A549 (cell line): ENCODE data around the gene PFDN6. TPM values are rescaled to one million over a fixed set of nuclear protein-coding genes. Genes with fewer than 3 reads are reported as not detected.
A peak's percentile ranks its signal among the peaks of the same experiment; 100 is the strongest.

Experiments used
- ATAC-seq, 2 experiments: fragments of 200-7000 bp in 1 of 2; fragments of >200 bp in 1 of 2; cut with Nextera tagmentation in 1 of 2; cut with Tn5 transposase in 1 of 2; 3 replicates each; pipeline versions ENCODE4 v1.8.0 to v1.9.1; 2018 to 2020; ENCODE audit warnings: mild to moderate bottlenecking in 1 of 2, moderate library complexity in 1 of 2
- CTCF ChIA-PET: fragments of 300-600 bp; sonication (Branson Sonifier 250); formaldehyde crosslinking; extraction: SDS; loops from one replicate; lab custom pipeline; 2021; ENCODE audit warnings: antibody characterized with exemption, inconsistent platforms; lab: Yijun Ruan, JAX
- POLR2A ChIA-PET: fragments of 350-600 bp; formaldehyde crosslinking; extraction: SDS; loops from one replicate; lab custom pipeline; 2021; ENCODE audit warnings: antibody characterized with exemption, inconsistent platforms; lab: Yijun Ruan, JAX
- DNase-seq, 2 experiments: peaks; one replicate each; pipeline versions ENCODE4 v3.0.0 to v3.0.0-alpha.2; 2011 to 2016; ENCODE audit warnings: low read depth in 1 of 2, low spot score in 1 of 2
- FAIRE-seq: peaks from 2 replicates; lab custom pipeline; 2011; peaks lifted over from hg19 to GRCh38; lab: Jason Lieb, UNC
- H3K27ac ChIP-seq, 2 experiments: fragments of >200 bp; sonication (Bioruptor Twin); formaldehyde crosslinking; 3 replicates each; pipeline ENCODE4 v1.5.1; 2016 to 2017
- H3K4me1 ChIP-seq: fragments of >200 bp; sonication (Bioruptor Twin); formaldehyde crosslinking; 3 replicates; pipeline ENCODE4 v1.6.1; 2016
- H3K4me2 ChIP-seq: fragments of >200 bp; sonication (Bioruptor Twin); formaldehyde crosslinking; 3 replicates; pipeline ENCODE4 v1.6.1; 2016
- H3K4me3 ChIP-seq: fragments of >200 bp; sonication (Bioruptor Twin); formaldehyde crosslinking; 3 replicates; pipeline ENCODE4 v1.5.1; 2016
- H3K9me3 ChIP-seq: fragments of >200 bp; sonication (Bioruptor Twin); formaldehyde crosslinking; 3 replicates; pipeline ENCODE4 v1.6.1; 2016
- BHLHE40 ChIP-seq: IDR thresholded peaks from 2 replicates; pipeline ENCODE4 v1.6.1; 2012; ENCODE audit warnings: low read depth, low read length, inconsistent platforms
- CBX2 ChIP-seq: fragments of 200-600 bp; sonication (generic); IDR thresholded peaks from 2 replicates; pipeline ENCODE4 v1.6.1; 2016; ENCODE audit warnings: low read depth, mild to moderate bottlenecking, borderline replicate concordance
- CHD2 ChIP-seq: fragments of 150-350 bp; IDR thresholded peaks from 2 replicates; pipeline ENCODE4 v1.6.1; 2014; ENCODE audit warnings: low read length; ENCODE audit not compliant: partially characterized antibody
- CHD4 ChIP-seq: fragments of 200-600 bp; sonication (generic); IDR thresholded peaks from 2 replicates; pipeline ENCODE4 v1.6.1; 2016; ENCODE audit warnings: antibody characterized with exemption, mild to moderate bottlenecking, borderline replicate concordance
- EHF ChIP-seq: fragments of 250-450 bp; sonication (Bioruptor Pico); IDR thresholded peaks from 2 replicates; pipeline ENCODE4 v1.5.0; 2020; ENCODE audit warnings: mild to moderate bottlenecking
- EHMT2 ChIP-seq: fragments of 200-600 bp; sonication (generic); IDR thresholded peaks from 2 replicates; pipeline ENCODE4 v1.6.1; 2016; ENCODE audit warnings: antibody characterized with exemption, low read depth, mild to moderate bottlenecking, moderate library complexity
- ESRRA ChIP-seq: fragments of 150-350 bp; IDR thresholded peaks from 2 replicates; pipeline ENCODE4 v1.6.1; 2014; ENCODE audit warnings: mild to moderate bottlenecking, low read length, borderline replicate concordance
- FOSB ChIP-seq: fragments of 250-450 bp; sonication (Bioruptor Pico); IDR thresholded peaks from 2 replicates; pipeline ENCODE4 v1.5.0; 2020; ENCODE audit warnings: mild to moderate bottlenecking, moderate library complexity
- FOXS1 ChIP-seq: fragments of 250-450 bp; sonication (Bioruptor Pico); IDR thresholded peaks from 2 replicates; pipeline ENCODE4 v1.5.0; 2020; ENCODE audit warnings: mild to moderate bottlenecking, moderate library complexity
- GATA3 ChIP-seq: IDR thresholded peaks from 2 replicates; pipeline ENCODE4 v1.6.1; 2012; ENCODE audit warnings: borderline replicate concordance
- HOXB5 ChIP-seq: fragments of 250-450 bp; sonication (Bioruptor Pico); IDR thresholded peaks from 2 replicates; pipeline ENCODE4 v1.5.0; 2020; ENCODE audit warnings: mild to moderate bottlenecking, moderate library complexity
- JUN ChIP-seq, 2 experiments: fragments of >200 bp; sonication (Bioruptor Twin); formaldehyde crosslinking; IDR thresholded peaks; 2 replicates in 1 of 2; 3 replicates in 1 of 2; pipeline ENCODE4 v1.6.1; 2016 to 2017
- KDM1A ChIP-seq: fragments of 200-600 bp; sonication (generic); IDR thresholded peaks from 2 replicates; pipeline ENCODE4 v1.6.1; 2016; ENCODE audit warnings: low read depth, mild to moderate bottlenecking
- KDM5A ChIP-seq: fragments of 200-600 bp; sonication (generic); IDR thresholded peaks from 2 replicates; pipeline ENCODE4 v1.6.1; 2016; ENCODE audit warnings: antibody characterized with exemption, mild to moderate bottlenecking
- MYC ChIP-seq: IDR thresholded peaks from 2 replicates; pipeline ENCODE4 v1.6.1; 2012; ENCODE audit warnings: mild to moderate bottlenecking, inconsistent platforms, low read length, improper control_type of control experiment, borderline replicate concordance
- NFE2L2 ChIP-seq: fragments of 150-350 bp; conservative IDR thresholded peaks from 2 replicates; pipeline ENCODE4 v1.6.1; 2014; ENCODE audit warnings: low read length
- POLR2A ChIP-seq: IDR thresholded peaks from 2 replicates; pipeline ENCODE4 v1.6.1; 2012; ENCODE audit warnings: mild to moderate bottlenecking, low read length
- POLR2AphosphoS2 ChIP-seq: conservative IDR thresholded peaks from 2 replicates; pipeline ENCODE4 v1.6.1; 2012; ENCODE audit warnings: low read length, improper control_type of control experiment, inconsistent platforms
- RCOR1 ChIP-seq: fragments of 150-350 bp; IDR thresholded peaks from 2 replicates; pipeline ENCODE4 v1.6.1; 2014; ENCODE audit warnings: antibody characterized with exemption, low read length, low read depth
- SMC3 ChIP-seq: fragments of >200 bp; sonication (Bioruptor Twin); formaldehyde crosslinking; IDR thresholded peaks from 3 replicates; pipeline ENCODE4 v1.6.1; 2018; ENCODE audit warnings: inconsistent platforms
- TP53 ChIP-seq: fragments of 250-450 bp; sonication (Bioruptor Pico); IDR thresholded peaks from 2 replicates; pipeline ENCODE4 v1.5.0; 2021; ENCODE audit warnings: mild to moderate bottlenecking, moderate library complexity
- ZC3H11A ChIP-seq: fragments of 450-650 bp; IDR thresholded peaks from 2 replicates; pipeline ENCODE4 v1.6.1; 2014; ENCODE audit warnings: antibody characterized with exemption, mild to moderate bottlenecking
- ZFP36 ChIP-seq: fragments of 450-650 bp; IDR thresholded peaks from 2 replicates; pipeline ENCODE4 v1.6.1; 2014; ENCODE audit warnings: borderline replicate concordance; ENCODE audit not compliant: partially characterized antibody
- ZSCAN20 ChIP-seq: fragments of 250-450 bp; sonication (Bioruptor Pico); IDR thresholded peaks from 2 replicates; pipeline ENCODE4 v1.8.0; 2022; ENCODE audit warnings: mild to moderate bottlenecking, moderate library complexity
- WGBS: methylation state at CpG from one replicate; pipeline ENCODE4 v1.1.6; 2017; ENCODE audit errors: missing lambda C conversion rate; 5-methylcytosine and 5-hydroxymethylcytosine counted together
- polyA plus RNA-seq, 4 experiments: library from polyadenylated mRNA; depleted of rRNA in 3 of 4; stranded (reverse); fragments of >200 nt; fragmentation: RNase III in 1 of 4; extraction: RNeasy Plus Mini Kit Qiagen cat#74134 plus additional on column Dnase treatment in 1 of 4; gene quantifications; 2 replicates in 3 of 4; 3 replicates in 1 of 4; pipeline ENCODE4 v1.2.3, GENCODE V29; 2011 to 2017
- TF ChIP-seq, protein P1 (sequence below): fragments of 250-450 bp; sonication (Bioruptor Pico); IDR thresholded peaks from 2 replicates; pipeline ENCODE4 v1.5.0; 2020; ENCODE audit warnings: low read depth, mild to moderate bottlenecking, moderate library complexity
- TF ChIP-seq, protein P2 (sequence below): fragments of 150-350 bp; IDR thresholded peaks from 2 replicates; pipeline ENCODE4 v1.6.1; 2014; ENCODE audit warnings: low read depth, mild to moderate bottlenecking, low read length
- TF ChIP-seq, protein P3 (sequence below): fragments of >200 bp; sonication (Bioruptor Twin); formaldehyde crosslinking; IDR thresholded peaks from 3 replicates; pipeline ENCODE4 v1.6.1; 2016

The PFDN6 gene
- polyA plus RNA-seq, 2 of the 4 experiments (the other 2 are of a cell fraction): 84.6 to 120 TPM

DNA sequence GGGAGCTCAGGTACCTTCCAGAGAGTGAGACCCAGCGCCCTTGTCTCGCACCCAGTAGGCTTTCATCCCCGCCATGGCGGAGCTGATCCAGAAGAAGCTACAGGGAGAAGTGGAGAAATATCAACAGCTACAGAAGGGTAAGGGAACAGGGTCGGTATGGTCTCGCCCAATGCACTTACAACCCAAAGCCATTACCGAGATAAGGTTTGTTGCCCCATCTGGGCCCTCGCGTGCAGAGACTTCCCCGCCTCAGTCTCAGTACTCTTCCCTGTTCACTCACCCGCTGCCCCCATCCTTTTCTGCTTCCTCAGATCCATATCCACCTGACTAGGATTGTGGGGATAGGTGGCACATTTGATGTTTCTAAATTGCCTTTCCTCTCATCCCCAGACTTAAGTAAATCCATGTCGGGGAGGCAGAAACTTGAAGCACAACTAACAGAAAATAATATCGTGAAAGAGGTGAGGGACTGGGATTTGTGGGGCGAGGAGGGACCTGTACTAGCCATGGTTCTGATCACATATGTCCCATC, 449 bp downstream of the PFDN6 start:
- peak overlapping the region; percentile 80 to 91 for H3K27ac ChIP-seq
- H3K4me2 ChIP-seq: peak overlapping the region; percentile 91
- 1% methylated on average over 14 of the region's 14 CpGs for WGBS
- ATAC-seq (peak; percentile 37 to 50; a peak in 4 of 6 replicates), FAIRE-seq (no peak), DNase-seq (no peak)
- peaks cover 13% of the 10 kb centered on the region; the same call in 2 of the 3 replicates for H3K4me1 ChIP-seq
- POLR2A ChIA-PET: interaction anchor here (1.3 to 1.8 kb wide), 4 partner anchors 9 to 28 kb away, joined by 10 to 20 read pairs (median 13); partner anchors contain the start of genes B3GALT4, RGL2, RPS18 and VPS52
- H3K9me3 ChIP-seq: no peaks in the 10 kb centered on the region
- CTCF ChIA-PET: interaction anchor here (1.0 to 5.8 kb wide), 3 partner anchors 8 to 11 kb away, joined by 3 to 44 read pairs (median 11); partner anchors contain the start of genes B3GALT4 and RGL2
- no peak for TF ChIP-seq KDM1A
- TF ChIP-seq ZFP36: no peak
- TF ChIP-seq JUN (IDR thresholded peaks at IDR 0.05): 0 out of 5 replicates have a peak, but pooled peaks of 1 of the 2 experiments have one; percentile 2
- H3K4me3 ChIP-seq: peak overlapping the region; percentile 81

DNA sequence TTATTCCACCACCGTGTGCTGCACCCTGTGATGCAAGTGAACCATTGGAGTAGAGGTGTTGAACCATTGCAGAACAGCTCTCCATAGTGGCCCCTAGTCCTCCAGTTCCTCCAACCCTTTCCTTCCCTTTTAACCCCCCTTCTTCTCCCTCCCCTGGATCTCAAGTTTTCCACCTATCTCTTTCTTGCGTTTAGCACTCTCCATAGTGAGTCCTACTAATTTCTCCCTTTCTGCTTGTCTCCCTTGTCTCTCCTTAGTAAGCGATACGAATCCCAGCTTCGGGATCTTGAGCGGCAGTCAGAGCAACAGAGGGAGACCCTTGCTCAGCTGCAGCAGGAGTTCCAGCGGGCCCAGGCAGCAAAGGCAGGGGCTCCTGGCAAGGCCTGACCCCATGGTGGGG, 1.1 kb downstream of the PFDN6 start:
- CTCF ChIA-PET: interaction anchor here (0.9 to 5.8 kb wide), 2 partner anchors 9 to 12 kb away, joined by 3 to 44 read pairs; partner anchors contain the start of gene B3GALT4
- POLR2A ChIA-PET: no interaction called here
- FAIRE-seq (no peak), DNase-seq (no peak), ATAC-seq (no peak)
- no peaks in the 10 kb centered on the region for H3K9me3 ChIP-seq
- TF ChIP-seq ZFP36 (no peak), HOXB5 (CRISPR knock-in tag) (no peak), CHD4 (no peak), EHF (CRISPR knock-in tag) (no peak), ESRRA (no peak), RCOR1 (no peak), SMC3 (no peak), EHMT2 (no peak), MYC (no peak), JUN (IDR thresholded peaks at IDR 0.05) (no peak), BHLHE40 (no peak), TP53 (CRISPR knock-in tag) (no peak), FOXS1 (CRISPR knock-in tag) (no peak), NFE2L2 (no peak), POLR2AphosphoS2 (no peak)
- TF ChIP-seq, protein P1, sequence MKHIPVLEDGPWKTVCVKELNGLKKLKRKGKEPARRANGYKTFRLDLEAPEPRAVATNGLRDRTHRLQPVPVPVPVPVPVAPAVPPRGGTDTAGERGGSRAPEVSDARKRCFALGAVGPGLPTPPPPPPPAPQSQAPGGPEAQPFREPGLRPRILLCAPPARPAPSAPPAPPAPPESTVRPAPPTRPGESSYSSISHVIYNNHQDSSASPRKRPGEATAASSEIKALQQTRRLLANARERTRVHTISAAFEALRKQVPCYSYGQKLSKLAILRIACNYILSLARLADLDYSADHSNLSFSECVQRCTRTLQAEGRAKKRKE: no peak
- 71% methylated on average over 6 of the region's 7 CpGs for WGBS
- peak overlapping the region in 1 of 2 experiments; percentile 91; a peak in 1 of 6 replicates for H3K27ac ChIP-seq
- H3K4me3 ChIP-seq: peak overlapping the region; percentile 81
- peaks cover 13% of the 10 kb centered on the region; the same call in 2 of the 3 replicates for H3K4me1 ChIP-seq
- H3K4me2 ChIP-seq: peak overlapping the region; percentile 91

DNA sequence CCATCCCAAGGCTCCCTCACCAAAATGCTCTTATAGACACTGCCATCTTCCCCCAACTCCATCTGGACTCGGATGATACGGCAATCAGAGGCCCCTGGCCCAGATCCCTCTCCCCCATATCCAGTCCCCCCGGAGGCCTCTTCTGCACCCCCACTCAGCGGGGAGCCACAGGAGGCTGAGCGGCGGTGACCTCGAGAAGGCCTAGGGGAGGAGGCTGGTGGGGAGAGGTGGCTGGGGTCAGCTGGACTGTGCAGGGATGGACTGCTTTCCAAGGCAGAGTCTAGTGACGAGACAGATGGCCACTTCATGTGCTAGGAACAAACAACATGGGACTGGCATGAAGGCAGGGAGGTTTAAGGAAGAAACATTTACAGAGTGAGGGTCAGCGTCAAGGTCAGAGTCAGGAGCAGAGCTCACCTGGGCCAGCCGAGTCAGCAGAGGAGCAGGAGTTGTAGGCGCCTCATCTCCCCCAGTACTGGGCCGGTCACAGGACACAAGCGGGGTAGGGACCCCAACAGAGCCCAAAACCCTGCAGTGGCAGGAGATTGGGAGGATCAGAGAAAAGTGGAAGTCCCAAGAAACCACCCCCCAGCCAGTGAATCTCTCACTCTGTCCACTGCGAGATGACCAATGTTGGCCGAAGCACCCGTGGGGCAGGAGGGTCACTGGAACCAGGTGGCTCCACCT, 3.7 kb downstream of the PFDN6 start:
- ChIA-PET POLR2A (no interaction called here), CTCF (interaction anchor here (1.3 to 1.4 kb wide), 2 partner anchors 14 to 15 kb away, joined by 3 read pairs; no protein-coding TSS in a partner anchor)
- FAIRE-seq (no peak), DNase-seq (no peak), ATAC-seq (no peak)
- no peaks in the 10 kb centered on the region for H3K9me3 ChIP-seq
- peaks cover 13% of the 10 kb centered on the region; the same call in 2 of the 3 replicates for H3K4me1 ChIP-seq
- H3K27ac ChIP-seq: no peak overlapping the region
- TF ChIP-seq BHLHE40 (no peak), CHD4 (no peak), CBX2 (no peak), KDM5A (no peak), ZC3H11A (no peak), ZFP36 (no peak), GATA3 (no peak), MYC (no peak), FOSB (no peak), ZSCAN20 (CRISPR knock-in tag) (no peak), POLR2A (no peak), CHD2 (no peak)
- TF ChIP-seq, protein P2, sequence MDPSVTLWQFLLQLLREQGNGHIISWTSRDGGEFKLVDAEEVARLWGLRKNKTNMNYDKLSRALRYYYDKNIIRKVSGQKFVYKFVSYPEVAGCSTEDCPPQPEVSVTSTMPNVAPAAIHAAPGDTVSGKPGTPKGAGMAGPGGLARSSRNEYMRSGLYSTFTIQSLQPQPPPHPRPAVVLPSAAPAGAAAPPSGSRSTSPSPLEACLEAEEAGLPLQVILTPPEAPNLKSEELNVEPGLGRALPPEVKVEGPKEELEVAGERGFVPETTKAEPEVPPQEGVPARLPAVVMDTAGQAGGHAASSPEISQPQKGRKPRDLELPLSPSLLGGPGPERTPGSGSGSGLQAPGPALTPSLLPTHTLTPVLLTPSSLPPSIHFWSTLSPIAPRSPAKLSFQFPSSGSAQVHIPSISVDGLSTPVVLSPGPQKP: no peak
- TF ChIP-seq, protein P3, sequence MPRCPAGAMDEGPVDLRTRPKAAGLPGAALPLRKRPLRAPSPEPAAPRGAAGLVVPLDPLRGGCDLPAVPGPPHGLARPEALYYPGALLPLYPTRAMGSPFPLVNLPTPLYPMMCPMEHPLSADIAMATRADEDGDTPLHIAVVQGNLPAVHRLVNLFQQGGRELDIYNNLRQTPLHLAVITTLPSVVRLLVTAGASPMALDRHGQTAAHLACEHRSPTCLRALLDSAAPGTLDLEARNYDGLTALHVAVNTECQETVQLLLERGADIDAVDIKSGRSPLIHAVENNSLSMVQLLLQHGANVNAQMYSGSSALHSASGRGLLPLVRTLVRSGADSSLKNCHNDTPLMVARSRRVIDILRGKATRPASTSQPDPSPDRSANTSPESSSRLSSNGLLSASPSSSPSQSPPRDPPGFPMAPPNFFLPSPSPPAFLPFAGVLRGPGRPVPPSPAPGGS: no peak
- TF ChIP-seq, protein P1: no peak
- no peak overlapping the region for H3K4me2 ChIP-seq
- WGBS: 90% methylated on average over 12 of the region's 16 CpGs
- no peak overlapping the region for H3K4me3 ChIP-seq
